Neuronal stem cell (in vitro differentiated cells): ENCODE results near the gene PPIB.

Experiments
- DNase-seq: peaks from one replicate; pipeline ENCODE4 v3.0.0-alpha.2; 2013; ENCODE audit warnings: low spot score
- H2AFZ ChIP-seq: one replicate; pipeline ENCODE4 v1.6.1; 2013; ENCODE audit warnings: mild to moderate bottlenecking, low read length, inconsistent platforms
- H2AK5ac ChIP-seq: 2 replicates; pipeline ENCODE4 v1.6.1; 2013; ENCODE audit warnings: low read depth, mild to moderate bottlenecking, inconsistent platforms, low read length, moderate library complexity, mixed read lengths
- H2BK120ac ChIP-seq: 2 replicates; pipeline ENCODE4 v1.6.1; 2013; ENCODE audit warnings: low read depth, mild to moderate bottlenecking, inconsistent platforms, low read length, moderate library complexity, mixed read lengths
- H2BK12ac ChIP-seq: one replicate; pipeline ENCODE4 v1.6.1; 2013; ENCODE audit warnings: low read length, inconsistent platforms
- H2BK15ac ChIP-seq: 2 replicates; pipeline ENCODE4 v1.6.1; 2013; ENCODE audit warnings: mild to moderate bottlenecking, low read length, inconsistent platforms, mixed read lengths
- H2BK5ac ChIP-seq: one replicate; pipeline ENCODE4 v1.6.1; 2013; ENCODE audit warnings: inconsistent platforms, mild to moderate bottlenecking, low read length, moderate library complexity
- H3K14ac ChIP-seq: one replicate; pipeline ENCODE4 v1.6.1; 2013; ENCODE audit warnings: low read length, inconsistent platforms
- H3K18ac ChIP-seq: 2 replicates; pipeline ENCODE4 v1.6.1; 2013; ENCODE audit warnings: low read length, inconsistent platforms
- H3K23ac ChIP-seq: 2 replicates; pipeline ENCODE4 v1.6.1; 2013; ENCODE audit warnings: low read depth, mild to moderate bottlenecking, mixed read lengths, low read length, inconsistent platforms; ENCODE audit not compliant: poor library complexity
- H3K27ac ChIP-seq: replicated peaks from 3 replicates; pipeline ENCODE4 v1.5.1; 2013; ENCODE audit warnings: low read length, inconsistent platforms
- H3K27me3 ChIP-seq, 3 experiments: 2 replicates each; pipeline ENCODE4 v1.6.1; 2013; ENCODE audit warnings: low read length in 3 of 3, mild to moderate bottlenecking in 2 of 3, inconsistent platforms in 1 of 3, low read depth in 1 of 3, mixed read lengths in 1 of 3, moderate library complexity in 1 of 3; ENCODE audit not compliant: control insufficient read depth in 3 of 3, insufficient read depth in 3 of 3
- H3K36me3 ChIP-seq, 2 donors: replicated peaks in 1 of 2; 2 replicates each; pipeline ENCODE4 v1.6.1; 2013; ENCODE audit warnings: low read length in 2 of 2; ENCODE audit not compliant: control insufficient read depth in 2 of 2, insufficient read depth in 2 of 2
- H3K4ac ChIP-seq: 2 replicates; pipeline ENCODE4 v1.6.1; 2013; ENCODE audit warnings: inconsistent platforms, mild to moderate bottlenecking, low read length, moderate library complexity
- H3K4me1 ChIP-seq, 2 donors: 1 replicate in 1 of 2; 2 replicates in 1 of 2; pipeline ENCODE4 v1.6.1; 2013; ENCODE audit warnings: low read length in 2 of 2, low read depth in 1 of 2; ENCODE audit not compliant: control insufficient read depth in 2 of 2, insufficient read depth in 1 of 2
- H3K4me2 ChIP-seq: one replicate; pipeline ENCODE4 v1.6.1; 2013; ENCODE audit warnings: mild to moderate bottlenecking, low read length, inconsistent platforms; ENCODE audit not compliant: insufficient read depth, poor library complexity, severe bottlenecking
- H3K4me3 ChIP-seq, 2 donors: 2 replicates each; pipeline ENCODE4 v1.5.1; 2013; ENCODE audit warnings: low read length in 2 of 2, mild to moderate bottlenecking in 2 of 2, inconsistent platforms in 1 of 2, moderate library complexity in 1 of 2
- H3K79me1 ChIP-seq: one replicate; pipeline ENCODE4 v1.6.1; 2013; ENCODE audit warnings: low read depth, mild to moderate bottlenecking, inconsistent platforms, low read length, moderate library complexity
- H3K9ac ChIP-seq: one replicate; pipeline ENCODE4 v1.6.1; 2013; ENCODE audit warnings: mild to moderate bottlenecking, low read depth, low read length, inconsistent platforms; ENCODE audit not compliant: poor library complexity
- H3K9me3 ChIP-seq, 2 donors: replicated peaks in 1 of 2; 2 replicates each; pipeline versions ENCODE3 to v1.6.1; 2013; ENCODE audit warnings: low read length in 2 of 2, mild to moderate bottlenecking in 2 of 2, inconsistent platforms in 1 of 2, low read depth in 1 of 2, mixed read lengths in 1 of 2, moderate library complexity in 1 of 2; ENCODE audit not compliant: control insufficient read depth in 2 of 2, insufficient read depth in 1 of 2
- H4K8ac ChIP-seq: one replicate; pipeline ENCODE4 v1.6.1; 2013; ENCODE audit warnings: low read depth, mild to moderate bottlenecking, inconsistent platforms, low read length, moderate library complexity
- H4K91ac ChIP-seq: one replicate; pipeline ENCODE4 v1.6.1; 2013; ENCODE audit warnings: low read length, low read depth, mild to moderate bottlenecking, inconsistent platforms; ENCODE audit not compliant: poor library complexity
- WGBS, 2 donors: extraction: QIAGEN DNeasy Blood & Tissue Kit; methylation state at CpG; one replicate each; pipeline ENCODE4 v1.1.7; 2013; ENCODE audit warnings: missing lambda C conversion rate in 2 of 2, mixed read lengths in 1 of 2; ENCODE audit not compliant: insufficient read length in 2 of 2, insufficient replicate concordance in 1 of 2; ENCODE audit errors: extremely low coverage in 2 of 2; 5-methylcytosine and 5-hydroxymethylcytosine counted together

The PPIB gene

DNA sequence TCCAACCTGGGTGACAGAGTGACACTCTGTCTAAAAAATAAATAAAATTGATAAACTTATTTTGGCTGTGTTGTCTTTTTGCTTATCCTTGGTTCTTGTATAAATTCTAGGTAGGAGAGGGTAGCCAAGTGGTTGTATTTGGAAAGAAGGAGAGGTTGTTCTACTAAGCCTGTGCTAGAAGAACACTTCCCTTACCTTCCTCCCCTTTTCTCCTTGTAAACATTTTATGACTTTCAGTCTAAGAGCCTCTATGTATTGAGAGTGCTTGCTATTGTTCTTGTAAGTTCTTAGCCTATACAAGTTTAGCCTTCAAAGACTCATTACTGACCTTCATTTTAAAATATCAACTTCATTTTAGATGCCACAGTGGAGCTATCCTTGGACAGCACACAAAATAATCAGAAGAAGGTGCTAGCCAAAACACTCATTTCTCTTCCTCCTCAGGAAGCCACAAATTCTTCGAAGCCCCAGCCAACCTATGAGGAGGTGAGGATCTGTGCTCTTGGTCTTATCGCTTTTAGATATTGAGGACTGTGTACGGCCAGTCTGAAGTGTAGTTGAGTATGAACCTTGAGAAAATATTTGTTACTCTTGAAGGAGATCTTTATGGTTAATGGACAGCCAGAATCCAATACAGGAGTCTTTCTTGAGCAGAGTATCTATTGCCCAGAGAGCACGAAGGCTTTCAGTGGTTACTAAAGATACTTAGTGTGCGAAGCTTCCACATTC, 44.9 kb downstream of the PPIB start:
- peaks cover 21 to 100% of the 10 kb centered on the region in 2 donors for H3K36me3 ChIP-seq
- H3K27ac ChIP-seq, result no peak overlapping the region
- no peak overlapping the region for H3K4ac ChIP-seq
- H3K27me3 ChIP-seq, result no peaks in the 10 kb centered on the region
- no peak overlapping the region for H2BK12ac ChIP-seq
- DNase-seq, result no peak
- H3K9ac ChIP-seq, result no peak overlapping the region
- no peak overlapping the region for H3K18ac ChIP-seq
- no peaks in the 10 kb centered on the region for H3K79me1 ChIP-seq
- H3K4me3 ChIP-seq, result no peak overlapping the region
- H4K91ac ChIP-seq, result no peak overlapping the region
- no peaks in the 10 kb centered on the region for H3K4me1 ChIP-seq
- H2BK120ac ChIP-seq, result no peak overlapping the region
- H2BK15ac ChIP-seq, result no peak overlapping the region
- H4K8ac ChIP-seq, result no peak overlapping the region
- H3K9me3 ChIP-seq, result no peaks in the 10 kb centered on the region
- WGBS, 2 donors, result no CpG with 5 or more reads among the region's 5 CpGs
- no peak overlapping the region for H2AK5ac ChIP-seq
- H3K14ac ChIP-seq, result no peak overlapping the region
- H3K4me2 ChIP-seq, result no peak overlapping the region
- H2BK5ac ChIP-seq, result no peak overlapping the region
- H3K23ac ChIP-seq, result no peak overlapping the region
- H2AFZ ChIP-seq, result no peak overlapping the region

DNA sequence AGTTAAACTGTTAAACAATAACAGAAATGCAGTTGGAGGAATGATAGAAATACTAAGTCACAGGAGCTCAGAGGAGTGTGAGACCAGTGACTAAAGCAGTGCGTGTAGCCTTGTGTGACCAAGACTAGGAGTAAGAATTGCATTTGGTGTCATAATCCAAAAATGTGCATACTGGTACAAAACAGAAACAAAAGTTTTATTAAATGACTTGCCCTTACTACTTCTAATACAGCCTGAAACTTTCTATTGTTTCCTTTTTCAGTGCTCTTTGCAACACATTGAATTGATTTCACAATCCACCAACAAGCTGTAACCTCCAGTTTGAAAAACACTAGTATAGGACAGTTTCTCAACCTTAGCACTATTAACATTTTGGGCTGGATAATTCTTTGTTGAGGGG, 49.9 kb downstream of the PPIB start:
- no peak overlapping the region for H3K4me2 ChIP-seq
- no peak overlapping the region for H2AK5ac ChIP-seq
- H2BK15ac ChIP-seq, result no peak overlapping the region
- no peak overlapping the region for H3K14ac ChIP-seq
- H3K27ac ChIP-seq, result no peak overlapping the region
- H3K9me3 ChIP-seq, result no peaks in the 10 kb centered on the region
- no peak overlapping the region for H3K4me3 ChIP-seq
- no peak overlapping the region for H4K8ac ChIP-seq
- no peak overlapping the region for H3K9ac ChIP-seq
- no CpG with 5 or more reads among the region's 1 CpG for WGBS, 2 donors
- H3K4ac ChIP-seq, result no peak overlapping the region
- H3K36me3 ChIP-seq, result peaks cover 8 to 61% of the 10 kb centered on the region in 2 donors
- H2AFZ ChIP-seq, result no peak overlapping the region
- H2BK5ac ChIP-seq, result no peak overlapping the region
- no peak overlapping the region for H3K23ac ChIP-seq
- no peaks in the 10 kb centered on the region for H3K27me3 ChIP-seq
- no peak overlapping the region for H2BK12ac ChIP-seq
- no peak for DNase-seq
- H3K4me1 ChIP-seq, result peaks cover 0 to 3% of the 10 kb centered on the region in 2 donors
- H2BK120ac ChIP-seq, result no peak overlapping the region
- H3K18ac ChIP-seq, result no peak overlapping the region
- H4K91ac ChIP-seq, result no peak overlapping the region
- H3K79me1 ChIP-seq, result no peaks in the 10 kb centered on the region

DNA sequence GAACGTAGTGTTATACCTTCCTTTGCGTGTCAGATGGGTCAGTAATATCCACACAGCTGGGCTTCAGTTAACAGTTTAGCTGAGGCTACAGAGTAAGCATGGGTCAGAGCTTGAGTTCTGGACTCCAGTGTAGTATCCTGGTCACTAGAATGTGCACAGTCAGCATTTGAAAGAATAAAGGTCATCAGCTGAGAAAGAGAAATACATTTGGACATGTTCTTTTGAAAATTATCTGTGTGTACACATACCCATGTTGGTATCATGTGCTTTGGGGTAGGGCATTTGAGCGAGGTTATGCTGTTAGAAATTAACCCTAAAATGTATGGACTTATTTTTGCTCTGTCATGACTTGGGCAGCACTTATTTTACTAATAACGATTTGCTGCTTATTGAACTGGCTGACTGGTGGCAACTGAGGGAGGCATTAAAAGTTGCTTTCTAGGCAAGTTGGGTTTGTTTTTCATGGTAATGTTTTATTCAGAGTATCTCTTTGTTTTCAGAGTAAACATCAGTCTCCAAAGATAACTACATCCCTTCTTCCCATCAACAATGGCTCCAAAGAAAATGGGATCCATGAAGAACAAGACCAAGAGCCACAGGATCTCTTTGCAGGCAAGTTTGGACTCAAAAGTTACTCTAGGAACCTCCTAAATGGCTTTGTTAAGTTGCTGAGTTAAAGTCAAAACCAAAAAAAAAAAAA, 50.6 kb downstream of the PPIB start:
- no peak overlapping the region for H3K4me3 ChIP-seq
- no peak overlapping the region for H3K9ac ChIP-seq
- H2BK120ac ChIP-seq, result no peak overlapping the region
- no peaks in the 10 kb centered on the region for H3K9me3 ChIP-seq
- no peaks in the 10 kb centered on the region for H3K27me3 ChIP-seq
- no peak overlapping the region for H2AFZ ChIP-seq
- no peak overlapping the region for H2AK5ac ChIP-seq
- H4K8ac ChIP-seq, result no peak overlapping the region
- H3K23ac ChIP-seq, result no peak overlapping the region
- H4K91ac ChIP-seq, result no peak overlapping the region
- H3K79me1 ChIP-seq, result no peaks in the 10 kb centered on the region
- H3K4me1 ChIP-seq, result peaks cover 0 to 3% of the 10 kb centered on the region in 2 donors
- no peak overlapping the region for H2BK15ac ChIP-seq
- no peak overlapping the region for H3K14ac ChIP-seq
- H3K36me3 ChIP-seq, result peaks cover 8 to 54% of the 10 kb centered on the region in 2 donors
- H2BK5ac ChIP-seq, result no peak overlapping the region
- no CpG with 5 or more reads among the region's 4 CpGs for WGBS, 2 donors
- no peak overlapping the region for H3K4ac ChIP-seq
- no peak overlapping the region for H3K27ac ChIP-seq
- H3K18ac ChIP-seq, result no peak overlapping the region
- no peak for DNase-seq
- no peak overlapping the region for H3K4me2 ChIP-seq
- no peak overlapping the region for H2BK12ac ChIP-seq

DNA sequence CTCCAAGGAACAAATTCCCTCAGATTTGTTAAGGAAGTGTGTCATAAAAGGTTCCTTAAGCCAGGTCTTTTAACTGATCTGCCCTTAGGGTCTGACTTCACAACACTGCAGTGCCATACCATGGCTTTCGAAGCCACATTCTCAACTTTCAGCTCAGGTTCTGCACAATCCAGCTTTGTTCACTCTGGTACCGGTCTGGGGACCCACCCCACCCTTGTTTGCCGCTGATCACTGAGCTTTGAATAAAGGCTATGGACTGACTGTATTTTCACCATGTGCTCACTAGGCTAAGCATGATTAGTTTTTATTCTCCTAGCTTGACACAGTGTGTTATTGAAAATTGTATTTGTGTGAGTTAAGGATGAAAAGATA, 51.2 kb downstream of the PPIB start:
- Histone ChIP-seq H3K27me3 (no peaks in the 10 kb centered on the region), H3K14ac (no peak overlapping the region), H2BK12ac (no peak overlapping the region), H4K91ac (no peak overlapping the region), H3K79me1 (no peaks in the 10 kb centered on the region), H2BK5ac (no peak overlapping the region), H3K4me2 (no peak overlapping the region), H3K4me1 (peaks cover 0 to 3% of the 10 kb centered on the region in 2 donors), H2BK15ac (no peak overlapping the region), H3K9me3 (no peaks in the 10 kb centered on the region), H4K8ac (no peak overlapping the region), H3K9ac (no peak overlapping the region), H2AFZ (no peak overlapping the region), H3K36me3 (peaks cover 8 to 48% of the 10 kb centered on the region in 2 donors), H3K18ac (no peak overlapping the region), H3K4me3 (no peak overlapping the region), H3K4ac (no peak overlapping the region), H3K23ac (no peak overlapping the region), H2AK5ac (no peak overlapping the region), H2BK120ac (no peak overlapping the region), H3K27ac (no peak overlapping the region)
- WGBS, 2 donors, result no CpG with 5 or more reads among the region's 3 CpGs
- no peak for DNase-seq
